Measurements from ENCODE around the gene MRPS33.

DNA sequence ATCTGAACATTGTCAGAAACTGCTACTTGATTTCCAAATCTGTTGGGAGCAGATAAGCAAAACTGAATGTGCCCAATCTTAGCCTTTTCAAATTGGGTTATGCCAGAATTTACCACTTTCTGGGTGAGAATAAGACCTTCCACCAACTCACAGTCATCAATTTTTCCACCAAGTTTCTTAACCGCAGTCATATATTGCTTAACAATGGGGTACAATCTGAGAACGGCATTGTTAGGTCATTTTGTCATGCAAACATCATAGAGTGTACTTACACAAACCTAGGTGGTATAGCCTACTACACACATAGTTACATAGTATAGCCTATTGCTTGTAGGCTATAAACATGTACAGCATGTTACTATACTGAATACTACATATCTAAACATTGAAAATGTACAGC is 16.0 kb downstream of the MRPS33 start:
- TF ChIP-seq RAD21 (IDR thresholded peaks at IDR 0.05; ENCODE audit: insufficient read depth, low read depth, low read length) (no peak), EZH2 (IDR thresholded peaks at IDR 0.05; ENCODE audit: borderline replicate concordance, control insufficient read depth, low read depth, low read length) (no peak), RBBP5 (conservative IDR thresholded peaks at IDR 0.05) (no peak), SMAD1 (IDR thresholded peaks at IDR 0.05; ENCODE audit: low read depth, partially characterized antibody) (no peak), ZNF274 (IDR thresholded peaks at IDR 0.05; ENCODE audit: insufficient read depth, insufficient read length) (no peak), BACH1 (IDR thresholded peaks at IDR 0.05; ENCODE audit: borderline replicate concordance) (no peak), SIN3A (IDR thresholded peaks at IDR 0.05; ENCODE audit: low read depth, low read length) (no peak), POLR2AphosphoS5 (IDR thresholded peaks at IDR 0.05; ENCODE audit: low read length) (no peak), EED (IDR thresholded peaks at IDR 0.05; ENCODE audit: low read depth) (no peak), RAD51 (IDR thresholded peaks at IDR 0.05) (no peak), YY1 (IDR thresholded peaks at IDR 0.05; ENCODE audit: low read depth, low read length) (no peak)
- TF ChIP-seq, protein P1, sequence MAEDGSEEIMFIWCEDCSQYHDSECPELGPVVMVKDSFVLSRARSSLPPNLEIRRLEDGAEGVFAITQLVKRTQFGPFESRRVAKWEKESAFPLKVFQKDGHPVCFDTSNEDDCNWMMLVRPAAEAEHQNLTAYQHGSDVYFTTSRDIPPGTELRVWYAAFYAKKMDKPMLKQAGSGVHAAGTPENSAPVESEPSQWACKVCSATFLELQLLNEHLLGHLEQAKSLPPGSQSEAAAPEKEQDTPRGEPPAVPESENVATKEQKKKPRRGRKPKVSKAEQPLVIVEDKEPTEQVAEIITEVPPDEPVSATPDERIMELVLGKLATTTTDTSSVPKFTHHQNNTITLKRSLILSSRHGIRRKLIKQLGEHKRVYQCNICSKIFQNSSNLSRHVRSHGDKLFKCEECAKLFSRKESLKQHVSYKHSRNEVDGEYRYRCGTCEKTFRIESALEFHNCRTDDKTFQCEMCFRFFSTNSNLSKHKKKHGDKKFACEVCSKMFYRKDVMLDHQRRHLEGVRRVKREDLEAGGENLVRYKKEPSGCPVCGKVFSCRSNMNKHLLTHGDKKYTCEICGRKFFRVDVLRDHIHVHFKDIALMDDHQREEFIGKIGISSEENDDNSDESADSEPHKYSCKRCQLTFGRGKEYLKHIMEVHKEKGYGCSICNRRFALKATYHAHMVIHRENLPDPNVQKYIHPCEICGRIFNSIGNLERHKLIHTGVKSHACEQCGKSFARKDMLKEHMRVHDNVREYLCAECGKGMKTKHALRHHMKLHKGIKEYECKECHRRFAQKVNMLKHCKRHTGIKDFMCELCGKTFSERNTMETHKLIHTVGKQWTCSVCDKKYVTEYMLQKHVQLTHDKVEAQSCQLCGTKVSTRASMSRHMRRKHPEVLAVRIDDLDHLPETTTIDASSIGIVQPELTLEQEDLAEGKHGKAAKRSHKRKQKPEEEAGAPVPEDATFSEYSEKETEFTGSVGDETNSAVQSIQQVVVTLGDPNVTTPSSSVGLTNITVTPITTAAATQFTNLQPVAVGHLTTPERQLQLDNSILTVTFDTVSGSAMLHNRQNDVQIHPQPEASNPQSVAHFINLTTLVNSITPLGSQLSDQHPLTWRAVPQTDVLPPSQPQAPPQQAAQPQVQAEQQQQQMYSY (CRISPR knock-in tag; IDR thresholded peaks at IDR 0.05): no peak
- TF ChIP-seq, protein P2, sequence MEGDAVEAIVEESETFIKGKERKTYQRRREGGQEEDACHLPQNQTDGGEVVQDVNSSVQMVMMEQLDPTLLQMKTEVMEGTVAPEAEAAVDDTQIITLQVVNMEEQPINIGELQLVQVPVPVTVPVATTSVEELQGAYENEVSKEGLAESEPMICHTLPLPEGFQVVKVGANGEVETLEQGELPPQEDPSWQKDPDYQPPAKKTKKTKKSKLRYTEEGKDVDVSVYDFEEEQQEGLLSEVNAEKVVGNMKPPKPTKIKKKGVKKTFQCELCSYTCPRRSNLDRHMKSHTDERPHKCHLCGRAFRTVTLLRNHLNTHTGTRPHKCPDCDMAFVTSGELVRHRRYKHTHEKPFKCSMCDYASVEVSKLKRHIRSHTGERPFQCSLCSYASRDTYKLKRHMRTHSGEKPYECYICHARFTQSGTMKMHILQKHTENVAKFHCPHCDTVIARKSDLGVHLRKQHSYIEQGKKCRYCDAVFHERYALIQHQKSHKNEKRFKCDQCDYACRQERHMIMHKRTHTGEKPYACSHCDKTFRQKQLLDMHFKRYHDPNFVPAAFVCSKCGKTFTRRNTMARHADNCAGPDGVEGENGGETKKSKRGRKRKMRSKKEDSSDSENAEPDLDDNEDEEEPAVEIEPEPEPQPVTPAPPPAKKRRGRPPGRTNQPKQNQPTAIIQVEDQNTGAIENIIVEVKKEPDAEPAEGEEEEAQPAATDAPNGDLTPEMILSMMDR (IDR thresholded peaks at IDR 0.05 in 2 of 3, conservative IDR thresholded peaks at IDR 0.05 in 1 of 3; ENCODE audit: control insufficient read depth in 2 of 3, extremely low read depth in 1 of 3, insufficient read depth in 1 of 3, low read depth in 3 of 3, low read length in 3 of 3): no peak

All from GM12878 (cell line).